NOMO-1 treated with DMSO at 0.1 percent for 48 hours (cell line): ENCODE measurements around the gene ARNT2.
"Not testable (repeated sequence)": the region's sequence is repeated elsewhere in the genome, so short reads cannot be mapped to it uniquely, and the experiment has no call there.

Experiments used
- DNase-seq: peaks from one replicate; lab custom pipeline; 2025; ENCODE audit not compliant: unreplicated experiment; lab: John Stamatoyannopoulos, UW

Gene ARNT2

GRCh38 chr15:80510985-80511384, 106.8 kb downstream of the ARNT2 start:
- not testable (repeated sequence) for DNase-seq

- no peak for DNase-seq
These were observed 108.8 kb downstream of the ARNT2 start for GRCh38 chr15:80512726-80513660.

- DNase-seq: no peak
These were observed 110.0 kb downstream of the ARNT2 start for GRCh38 chr15:80514071-80514780.

GRCh38 chr15:80517290-80517689, 113.1 kb downstream of the ARNT2 start:
- DNase-seq: no peak

- no peak for DNase-seq
These were observed 114.3 kb downstream of the ARNT2 start for GRCh38 chr15:80518522-80518921.

GRCh38 chr15:80523746-80524145, 119.6 kb downstream of the ARNT2 start:
- no peak for DNase-seq

- no peak for DNase-seq
These were observed 121.7 kb downstream of the ARNT2 start for GRCh38 chr15:80525853-80526252.

- DNase-seq: no peak
These were observed 122.6 kb downstream of the ARNT2 start for GRCh38 chr15:80526556-80527340.

- no peak for DNase-seq
These were observed 123.2 kb downstream of the ARNT2 start for GRCh38 chr15:80527406-80527805.

GRCh38 chr15:80527961-80528360, 123.8 kb downstream of the ARNT2 start:
- DNase-seq: no peak

- no peak for DNase-seq
These were observed 126.7 kb downstream of the ARNT2 start for GRCh38 chr15:80530737-80531365.

- no peak for DNase-seq
These were observed 127.2 kb downstream of the ARNT2 start for GRCh38 chr15:80531388-80531787.

GRCh38 chr15:80531796-80532195, 127.6 kb downstream of the ARNT2 start:
- DNase-seq: no peak

GRCh38 chr15:80533790-80534333, 129.7 kb downstream of the ARNT2 start:
- DNase-seq: no peak

- DNase-seq: no peak
These were observed 132.0 kb downstream of the ARNT2 start for GRCh38 chr15:80536231-80536630.

- DNase-seq: no peak
These were observed 132.5 kb downstream of the ARNT2 start for GRCh38 chr15:80536716-80537115.

GRCh38 chr15:80545078-80545477, 140.9 kb downstream of the ARNT2 start:
- DNase-seq: no peak

GRCh38 chr15:80547264-80547663, 143.1 kb downstream of the ARNT2 start:
- DNase-seq: no peak

GRCh38 chr15:80549191-80549590, 145.0 kb downstream of the ARNT2 start:
- no peak for DNase-seq

- DNase-seq: no peak
These were observed 145.5 kb downstream of the ARNT2 start for GRCh38 chr15:80549654-80550053.
